Testis (tissue), 3 donors: ENCODE measurements around the gene BPTF. TPM values are rescaled to one million over a fixed set of nuclear protein-coding genes. Genes with fewer than 3 reads are reported as not detected.
"Not testable (repeated sequence)": the region's sequence is repeated elsewhere in the genome, so short reads cannot be mapped to it uniquely, and the experiment has no call there.

ENCODE experiments used
- DNase-seq: peaks from one replicate; pipeline ENCODE4 v3.0.0-alpha.2; 2019
- H3K27ac ChIP-seq, 2 donors: fragments of 200-600 bp; sonication (generic); one replicate each; pipeline ENCODE4 v1.5.1; 2019
- H3K27me3 ChIP-seq: fragments of 200-600 bp; sonication (generic); one replicate; pipeline ENCODE4 v1.5.1; 2019
- H3K36me3 ChIP-seq: fragments of 200-600 bp; sonication (generic); one replicate; pipeline ENCODE4 v1.5.1; 2017; ENCODE audit warnings: low read depth; ENCODE audit errors: missing control alignments
- H3K4me1 ChIP-seq: fragments of 200-600 bp; sonication (generic); one replicate; pipeline ENCODE4 v1.5.1; 2019
- H3K4me3 ChIP-seq, 2 donors: fragments of 200-600 bp; sonication (generic); one replicate each; pipeline ENCODE4 v1.5.1; 2017 to 2019
- H3K9me3 ChIP-seq: fragments of 200-600 bp; sonication (generic); one replicate; pipeline ENCODE4 v1.5.1; 2017
- CTCF ChIP-seq, 3 experiments: fragments of 450-650 bp in 2 of 3; fragments of 200-600 bp in 1 of 3; sonication (generic) in 1 of 3; IDR thresholded peaks; one replicate each; pipeline ENCODE4 v1.5.1; 2016 to 2019; ENCODE audit warnings: antibody characterized with exemption in 3 of 3, mild to moderate bottlenecking in 2 of 3, moderate library complexity in 1 of 3
- POLR2A ChIP-seq: fragments of 450-650 bp; IDR thresholded peaks from one replicate; pipeline ENCODE4 v1.6.1; 2017; ENCODE audit warnings: antibody characterized with exemption, mild to moderate bottlenecking, moderate library complexity
- WGBS, 2 donors: methylation state at CpG; one replicate each; pipeline ENCODE4 v1.1.5; 2018; 5-methylcytosine and 5-hydroxymethylcytosine counted together
- intact Hi-C: fragments of 100-400 bp; cut with DNase I; formaldehyde crosslinking; loops from one replicate; pipeline ENCODE4 v1.15.1; 2023; ENCODE audit warnings: low total_unique reads
- polyA plus RNA-seq: library from polyadenylated mRNA; stranded (reverse); fragments of 350-450 nt; fragmentation: Illumina TruSeq; extraction: RNeasy Lipid Tissue Mini Kit (QIAGEN cat#74804); gene quantifications from one replicate; pipeline ENCODE4 v1.2.3, GENCODE V29; 2014; ENCODE audit warnings: low read depth, low replicate concordance; ENCODE audit not compliant: insufficient read depth
- total RNA-seq, 2 donors: library from RNA; depleted of rRNA; stranded (reverse); fragments of >200 nt; gene quantifications; one replicate each; pipeline ENCODE4 v1.2.3, GENCODE V29; 2016

BPTF gene
- total and polyA plus RNA-seq, 3 donors from 2014 or later, result 37.3 to 208 (median 198) TPM

- DNase-seq, result no peak
- H3K36me3 ChIP-seq, result no peaks in the 10 kb centered on the region
- TF ChIP-seq POLR2A (no peak), CTCF (IDR thresholded peaks at IDR 0.05) (no peak)
- H3K9me3 ChIP-seq, result no peaks in the 10 kb centered on the region
- peaks cover 9% of the 10 kb centered on the region for H3K4me1 ChIP-seq
- no peaks in the 10 kb centered on the region for H3K27me3 ChIP-seq
- no peak overlapping the region for H3K4me3 ChIP-seq
- 93 to 94% methylated on average over 8 of the region's 8 CpGs for WGBS, 2 donors
- intact Hi-C loops, result no loop called here
- H3K27ac ChIP-seq, result no peak overlapping the region
Measured at GRCh38 chr17:67853703-67854102, 28.4 kb downstream of the BPTF start.

- intact Hi-C loops, result no loop called here
- Histone ChIP-seq H3K9me3 (no peaks in the 10 kb centered on the region), H3K27ac (no peak overlapping the region), H3K4me1 (peaks cover 9% of the 10 kb centered on the region), H3K27me3 (no peaks in the 10 kb centered on the region), H3K4me3 (no peak overlapping the region), H3K36me3 (no peaks in the 10 kb centered on the region)
- no peak for TF ChIP-seq POLR2A
- no peak for TF ChIP-seq CTCF (IDR thresholded peaks at IDR 0.05)
- whole genome bisulfite sequencing, 2 donors, result 92% methylated on average over 6 of the region's 6 CpGs
- no peak for DNase-seq
Measured at GRCh38 chr17:67854378-67854777, 29.1 kb downstream of the BPTF start.

GRCh38 chr17:67855504-67856324 lies 30.4 kb downstream of the BPTF start:
- Histone ChIP-seq H3K27me3 (no peaks in the 10 kb centered on the region), H3K27ac (no peak overlapping the region), H3K4me3 (no peak overlapping the region), H3K9me3 (no peaks in the 10 kb centered on the region), H3K4me1 (peaks cover 9% of the 10 kb centered on the region), H3K36me3 (no peaks in the 10 kb centered on the region)
- WGBS, 2 donors, result 64 to 75% methylated on average over 11 of the region's 11 CpGs
- DNase-seq, result no peak
- intact Hi-C loops, result no loop called here
- TF ChIP-seq CTCF (IDR thresholded peaks at IDR 0.05), result no peak
- TF ChIP-seq POLR2A, result no peak

GRCh38 chr17:67856402-67856801 lies 31.1 kb downstream of the BPTF start:
- H3K4me3 ChIP-seq, H3K27ac ChIP-seq, H3K27me3 ChIP-seq, H3K4me1 ChIP-seq, H3K9me3 ChIP-seq, intact Hi-C loops, H3K36me3 ChIP-seq, DNase-seq: not testable (repeated sequence)
- 38 to 58% methylated on average over 1 of the region's 1 CpG for WGBS, 2 donors

- intact Hi-C loops, result no loop called here
Measured at GRCh38 chr17:67862614-67863217, 37.4 kb downstream of the BPTF start.

More at GRCh38 chr17:67862614-67863217, 37.4 kb downstream of the BPTF start:
- Histone ChIP-seq H3K27ac (no peak overlapping the region), H3K4me3 (no peak overlapping the region), H3K9me3 (no peaks in the 10 kb centered on the region), H3K27me3 (no peaks in the 10 kb centered on the region), H3K36me3 (no peaks in the 10 kb centered on the region), H3K4me1 (no peaks in the 10 kb centered on the region)
- TF ChIP-seq POLR2A (no peak), CTCF (IDR thresholded peaks at IDR 0.05) (no peak)
- no peak for DNase-seq
- 92 to 97% methylated on average over 1 of the region's 1 CpG for WGBS, 2 donors
